ENCODE measurements around the gene CCR4.

GRCh38 chr3:32954506-32954905 is 3.1 kb downstream of the CCR4 start:
- TF ChIP-seq FOXA1 (IDR thresholded peaks at IDR 0.05): no peak
- TF ChIP-seq FOXM1 (IDR thresholded peaks at IDR 0.05; ENCODE audit: borderline replicate concordance): no peak
- TF ChIP-seq CTBP1 (IDR thresholded peaks at IDR 0.05; ENCODE audit: borderline replicate concordance): no peak
- TF ChIP-seq ARNT (IDR thresholded peaks at IDR 0.05): no peak
- TF ChIP-seq FOXK2 (IDR thresholded peaks at IDR 0.05): no peak
- no peak for TF ChIP-seq LEF1 (IDR thresholded peaks at IDR 0.05; ENCODE audit: borderline replicate concordance)
- no peak for TF ChIP-seq SUZ12 (IDR thresholded peaks at IDR 0.05)
- TF ChIP-seq ZNF384 (IDR thresholded peaks at IDR 0.05): no peak
- TF ChIP-seq TARDBP (IDR thresholded peaks at IDR 0.05): no peak
- no peak for TF ChIP-seq BHLHE40 (IDR thresholded peaks at IDR 0.05; ENCODE audit: borderline replicate concordance)
- no peak for TF ChIP-seq PKNOX1 (IDR thresholded peaks at IDR 0.05)
- TF ChIP-seq SP1 (IDR thresholded peaks at IDR 0.05): no peak
- TF ChIP-seq HDGF (IDR thresholded peaks at IDR 0.05; ENCODE audit: borderline replicate concordance): no peak
